CD1c-positive myeloid dendritic cell (primary cell): ENCODE results near the gene SUSD4.
A peak's percentile ranks its signal among the peaks of the same experiment; 100 is the strongest.

Source experiments
- DNase-seq: peaks from one replicate; pipeline ENCODE4 v3.0.0-alpha.2; 2016; ENCODE audit errors: extremely low spot score

SUSD4 gene

GRCh38 chr1:223188618-223189356 is 175.2 kb downstream of the SUSD4 start:
- DNase-seq: no peak

DNA sequence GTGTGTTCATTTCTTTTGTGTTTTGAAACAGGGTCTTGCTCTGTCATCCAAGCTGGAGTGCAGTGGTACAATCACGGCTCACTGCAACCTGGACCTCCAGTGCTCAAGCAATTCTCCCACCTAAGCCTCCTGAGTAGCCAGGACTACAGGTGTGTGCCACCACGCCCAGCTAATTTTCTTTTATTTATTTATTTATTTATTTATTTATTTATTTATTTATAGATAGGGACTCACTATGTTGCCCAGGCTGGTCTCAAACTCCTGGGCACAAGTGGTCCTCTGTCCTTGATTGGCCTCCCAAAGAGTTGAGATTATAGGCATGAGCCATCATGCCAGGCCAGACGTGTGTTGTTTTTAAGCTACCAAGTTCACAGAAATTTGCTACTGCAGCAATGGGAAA is 177.2 kb downstream of the SUSD4 start:
- DNase-seq: no peak

DNA sequence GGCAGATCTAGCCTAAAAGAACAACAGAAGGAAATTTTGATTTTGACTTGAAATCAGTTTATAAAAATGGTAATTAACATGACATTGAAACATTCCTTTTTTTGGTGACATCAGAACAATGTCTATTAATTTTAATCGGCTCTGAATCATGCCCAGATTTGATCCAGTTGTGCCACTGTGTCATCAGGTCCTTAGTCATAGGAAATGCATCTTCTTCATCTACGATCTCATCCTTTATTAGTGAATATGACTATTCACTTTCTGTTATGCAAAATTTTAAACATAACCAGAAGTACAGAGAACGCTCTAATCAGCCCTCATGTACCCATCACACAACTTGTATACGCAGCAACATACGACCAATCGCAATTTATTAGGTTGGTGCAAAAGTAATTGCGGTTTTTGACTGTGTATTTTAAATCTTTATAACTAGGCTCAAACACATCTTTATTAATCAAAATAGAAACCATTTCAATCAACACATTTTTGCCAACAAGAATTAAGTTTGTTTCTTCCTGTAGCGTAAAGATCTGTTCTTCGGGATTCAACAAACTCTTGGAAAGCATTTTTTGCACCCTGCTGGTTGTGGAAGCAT is 180.6 kb downstream of the SUSD4 start:
- no peak for DNase-seq

DNA sequence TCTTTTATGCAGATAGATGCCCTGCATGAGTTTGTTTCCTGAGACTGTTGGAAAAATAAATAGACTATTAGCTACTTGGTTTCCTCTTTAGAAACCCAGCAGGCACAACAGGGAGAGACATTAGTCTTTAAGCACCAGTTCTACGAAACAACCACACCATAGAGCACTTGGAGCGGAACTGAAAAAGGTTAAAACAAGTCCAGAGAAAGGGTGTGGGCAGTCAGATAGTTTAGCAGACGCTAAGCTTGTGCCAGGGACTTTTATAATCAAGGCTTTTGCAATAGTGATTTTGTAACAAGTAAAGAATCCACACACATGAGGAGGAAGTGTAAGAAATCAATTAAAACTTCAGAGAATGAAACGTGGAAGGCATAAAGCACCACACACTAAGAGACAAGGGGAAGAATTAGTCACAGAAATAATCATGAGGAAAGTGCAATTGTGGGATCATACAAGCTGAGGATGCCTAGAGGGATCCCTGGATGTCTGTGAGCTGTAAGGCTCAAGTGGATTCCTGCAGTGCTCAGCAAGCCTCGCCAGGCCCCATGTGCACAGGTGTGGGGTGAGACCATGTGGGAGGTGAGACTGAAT is 183.2 kb downstream of the SUSD4 start:
- DNase-seq: peak; percentile 94

- peak; percentile 18 for DNase-seq
These were observed 184.2 kb downstream of the SUSD4 start for GRCh38 chr1:223179786-223180185.

GRCh38 chr1:223179280-223179679 is 184.7 kb downstream of the SUSD4 start:
- no peak for DNase-seq

DNA sequence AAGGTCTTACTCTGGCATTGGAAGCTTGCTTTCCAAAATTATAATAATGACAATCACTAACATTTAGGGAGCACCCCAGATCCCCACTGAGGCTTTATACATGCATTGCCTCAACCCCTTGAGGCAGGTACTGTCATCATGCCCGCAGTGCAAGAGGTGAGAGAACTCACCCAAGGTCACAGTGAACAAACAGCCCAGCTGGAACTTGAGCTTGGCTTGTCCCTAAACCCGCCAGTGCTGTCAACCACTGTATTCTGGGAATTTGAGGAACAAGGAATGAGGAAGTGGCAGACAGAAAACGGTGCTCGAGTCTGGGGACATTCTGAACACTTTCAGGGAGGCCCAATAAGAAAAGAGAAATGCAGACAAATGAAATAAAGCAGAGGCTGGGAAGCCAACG is 186.3 kb downstream of the SUSD4 start:
- peak; percentile 87 for DNase-seq

DNA sequence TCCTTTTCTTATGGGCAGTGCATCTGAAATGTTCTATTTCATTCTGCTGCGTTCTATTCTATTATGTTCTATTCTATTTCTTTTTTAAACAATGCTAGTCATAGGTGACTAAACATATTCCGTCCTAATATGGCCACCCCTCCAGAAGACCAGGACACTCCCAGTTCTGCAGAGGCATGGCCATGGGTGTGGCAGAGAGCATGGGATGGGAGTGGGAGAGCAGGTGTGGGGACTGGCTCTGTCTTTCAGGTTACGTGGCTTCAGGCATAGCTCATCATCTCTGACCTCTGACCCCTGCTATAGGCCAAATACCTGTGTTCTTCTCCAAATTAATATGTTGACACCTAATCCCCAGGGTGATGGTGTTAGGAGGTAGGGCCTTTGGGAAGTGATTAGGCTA is 187.5 kb downstream of the SUSD4 start:
- no peak for DNase-seq

DNA sequence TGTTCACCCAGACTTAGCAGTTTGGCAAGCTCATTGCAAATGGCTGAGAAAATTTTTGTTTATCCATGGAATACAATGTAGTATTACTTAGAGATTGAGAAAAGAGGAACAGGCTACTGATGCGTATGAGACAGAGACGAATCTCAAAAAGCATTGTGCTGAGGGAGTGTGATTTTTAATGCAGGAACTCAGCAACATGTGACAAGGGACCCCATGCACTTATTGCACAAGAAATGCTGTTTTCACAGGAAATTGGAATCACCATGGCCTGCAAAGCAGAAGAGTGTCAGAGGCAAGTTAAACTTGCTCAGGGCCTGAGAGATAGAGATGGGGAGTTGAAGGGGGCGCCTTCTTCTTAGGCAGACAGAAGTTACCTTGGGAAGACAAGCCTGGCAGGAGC is 188.3 kb downstream of the SUSD4 start:
- DNase-seq: peak; percentile 87

GRCh38 chr1:223175032-223175431 is 188.9 kb downstream of the SUSD4 start:
- no peak for DNase-seq
